ENCODE measurements around the gene LTO1.

Gene LTO1

DNA sequence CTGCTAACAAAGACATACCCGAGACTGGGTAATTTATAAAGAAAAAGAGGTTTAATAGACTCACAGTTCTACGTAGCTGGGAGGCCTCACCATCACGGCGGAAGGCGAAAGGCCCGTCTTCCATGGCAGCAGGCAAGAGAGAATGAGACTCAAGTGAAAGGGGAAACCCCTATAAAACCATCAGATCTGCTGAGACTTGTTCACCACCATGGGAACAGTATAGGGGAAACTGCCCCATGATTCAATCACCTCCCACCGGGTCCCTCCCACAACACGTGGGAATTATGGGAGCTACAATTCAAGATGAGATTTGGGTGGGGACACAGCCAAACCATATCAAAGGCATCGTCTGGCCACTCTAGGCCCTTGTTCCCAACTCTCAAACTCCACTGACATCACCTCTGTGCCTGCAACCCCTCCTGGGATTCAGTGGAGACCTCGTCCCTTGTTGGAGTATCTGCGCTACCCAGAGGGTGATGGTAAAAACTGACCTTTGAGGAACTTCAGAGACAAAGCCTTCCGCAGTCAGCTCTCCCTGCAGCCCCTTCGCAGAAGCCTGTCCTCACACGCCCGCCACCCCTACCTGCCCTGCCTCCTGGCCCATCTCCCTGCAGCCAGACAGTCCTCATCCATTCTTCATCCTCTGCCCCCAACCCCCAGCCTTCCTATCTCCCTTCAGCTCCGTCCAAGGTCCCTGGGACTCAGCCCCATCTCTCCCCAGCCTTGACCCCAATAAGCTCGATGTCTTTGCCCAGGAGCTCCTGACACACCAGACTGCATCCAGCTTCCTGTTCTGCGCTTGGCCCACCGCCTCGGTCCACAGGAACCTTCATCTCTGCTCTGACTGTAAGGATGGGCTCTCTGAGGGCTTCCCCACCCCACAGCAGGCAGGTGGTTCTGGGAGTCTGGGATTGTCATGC, 18.4 kb downstream of the LTO1 start:
- DNase-seq, result no peak

DNA sequence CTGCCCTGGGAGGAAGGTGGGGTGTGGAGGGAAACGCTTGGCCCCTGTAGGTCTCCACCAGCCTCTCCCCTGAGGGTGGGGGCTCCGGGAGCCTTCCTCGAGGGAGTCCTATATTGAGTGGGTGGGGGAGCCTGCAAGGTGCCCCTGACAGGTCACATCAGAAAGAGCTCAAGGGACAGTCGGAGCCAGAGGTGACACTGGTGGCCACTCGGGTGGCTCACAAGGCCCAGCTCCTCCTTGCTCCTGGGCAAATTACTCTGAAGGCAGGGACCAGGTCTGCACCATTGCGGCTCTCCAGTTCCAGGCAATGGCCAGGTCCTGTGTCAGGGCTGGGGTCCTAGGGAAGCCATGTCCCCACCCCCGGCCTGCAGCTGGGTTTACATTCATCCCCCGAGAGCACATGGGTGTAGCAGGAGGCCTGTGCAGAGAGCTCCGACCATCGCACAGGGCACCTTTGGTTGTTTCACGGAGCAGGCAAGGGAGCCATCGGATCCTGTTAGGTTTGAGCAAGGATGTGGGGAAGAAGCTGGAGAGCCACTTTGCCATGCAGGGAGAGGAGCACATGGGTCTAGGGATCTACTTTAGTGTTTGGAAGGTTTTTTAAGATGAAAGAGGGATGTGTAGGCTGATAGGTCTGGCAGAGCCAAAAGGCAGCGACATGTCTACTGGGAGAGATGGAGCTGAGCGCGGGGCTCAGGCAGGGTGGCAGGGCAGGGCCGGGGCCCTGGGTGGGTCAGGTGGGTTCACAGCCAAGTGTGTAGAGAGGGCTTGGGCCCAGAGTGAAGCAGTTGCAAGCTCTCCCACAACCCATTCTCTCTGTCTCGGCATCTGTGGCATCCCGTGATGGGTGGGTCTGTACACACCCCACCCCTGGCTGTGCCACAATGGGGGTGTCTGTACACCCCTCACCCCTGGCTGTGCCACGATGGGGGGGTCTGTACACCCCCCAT, 19.4 kb downstream of the LTO1 start:
- no peak for DNase-seq

DNA sequence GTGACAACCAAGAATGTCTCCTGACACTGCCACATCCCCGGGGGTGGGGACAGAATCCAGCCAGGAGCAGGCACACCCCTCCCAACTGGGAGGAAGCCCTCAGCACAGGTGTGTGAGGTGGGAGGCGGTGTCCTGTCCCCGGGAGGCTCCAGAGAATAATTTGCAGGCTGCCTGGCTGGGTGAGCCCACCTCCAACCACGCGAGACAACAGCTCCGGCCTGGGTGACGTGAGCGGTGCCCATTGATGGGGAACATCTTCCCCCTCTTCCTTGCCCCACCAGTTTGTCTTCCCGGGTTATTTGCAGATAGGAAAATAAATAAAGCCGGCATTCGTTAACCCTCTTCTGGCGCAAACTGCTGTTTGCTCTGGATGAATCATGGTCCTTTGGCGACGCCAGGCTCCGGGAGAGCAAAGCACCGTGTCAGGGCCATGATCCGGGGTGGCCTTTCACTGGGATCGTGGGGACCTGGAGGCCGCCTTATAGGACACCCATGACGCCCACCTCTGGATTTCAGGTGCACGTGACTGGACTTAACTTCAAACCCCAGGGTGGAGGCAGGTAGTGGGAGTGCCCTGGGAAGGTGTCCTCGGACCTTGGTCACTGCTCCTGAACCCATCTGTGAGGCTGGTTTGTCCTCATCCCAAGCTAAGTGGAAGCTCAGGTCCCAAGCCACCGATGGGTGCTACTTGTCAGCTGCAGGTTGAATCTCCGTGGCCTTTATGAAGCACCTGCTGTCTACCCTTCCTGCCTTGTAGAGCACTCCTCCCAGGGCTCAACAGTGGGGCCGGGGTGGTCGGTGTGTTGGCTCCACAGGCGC, 20.3 kb downstream of the LTO1 start:
- DNase-seq, result no peak

DNA sequence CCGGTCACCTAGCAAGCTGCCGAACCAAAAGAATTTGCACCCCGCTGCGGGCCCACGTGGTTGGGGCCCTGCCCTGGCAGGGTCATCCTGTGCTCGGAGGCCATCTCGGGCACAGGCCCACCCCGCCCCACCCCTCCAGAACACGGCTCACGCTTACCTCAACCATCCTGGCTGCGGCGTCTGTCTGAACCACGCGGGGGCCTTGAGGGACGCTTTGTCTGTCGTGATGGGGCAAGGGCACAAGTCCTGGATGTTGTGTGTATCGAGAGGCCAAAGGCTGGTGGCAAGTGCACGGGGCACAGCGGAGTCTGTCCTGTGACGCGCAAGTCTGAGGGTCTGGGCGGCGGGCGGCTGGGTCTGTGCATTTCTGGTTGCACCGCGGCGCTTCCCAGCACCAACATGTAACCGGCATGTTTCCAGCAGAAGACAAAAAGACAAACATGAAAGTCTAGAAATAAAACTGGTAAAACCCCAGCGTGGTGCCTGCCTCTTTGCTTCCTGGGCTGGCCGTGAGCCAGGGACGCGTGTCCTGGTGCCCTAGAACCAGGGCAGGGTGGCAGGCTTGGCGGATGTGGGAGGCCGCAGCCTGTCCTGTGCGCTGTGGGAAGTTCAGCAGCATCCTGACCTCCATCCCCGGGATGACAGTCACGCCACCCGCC, 21.0 kb downstream of the LTO1 start:
- DNase-seq, result no peak

DNA sequence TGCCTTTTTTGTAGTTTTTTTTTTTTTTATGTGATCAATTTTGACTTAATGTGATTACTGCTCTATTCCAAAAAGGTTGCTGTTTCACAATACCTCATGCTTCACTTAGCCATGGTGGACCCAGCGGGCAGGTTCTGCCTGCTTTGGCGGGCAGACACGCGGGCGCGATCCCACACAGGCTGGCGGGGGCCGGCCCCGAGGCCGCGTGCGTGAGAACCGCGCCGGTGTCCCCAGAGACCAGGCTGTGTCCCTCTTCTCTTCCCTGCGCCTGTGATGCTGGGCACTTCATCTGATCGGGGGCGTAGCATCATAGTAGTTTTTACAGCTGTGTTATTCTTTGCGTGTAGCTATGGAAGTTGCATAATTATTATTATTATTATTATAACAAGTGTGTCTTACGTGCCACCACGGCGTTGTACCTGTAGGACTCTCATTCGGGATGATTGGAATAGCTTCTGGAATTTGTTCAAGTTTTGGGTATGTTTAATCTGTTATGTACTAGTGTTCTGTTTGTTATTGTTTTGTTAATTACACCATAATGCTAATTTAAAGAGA, 21.7 kb downstream of the LTO1 start:
- no peak for DNase-seq

DNA sequence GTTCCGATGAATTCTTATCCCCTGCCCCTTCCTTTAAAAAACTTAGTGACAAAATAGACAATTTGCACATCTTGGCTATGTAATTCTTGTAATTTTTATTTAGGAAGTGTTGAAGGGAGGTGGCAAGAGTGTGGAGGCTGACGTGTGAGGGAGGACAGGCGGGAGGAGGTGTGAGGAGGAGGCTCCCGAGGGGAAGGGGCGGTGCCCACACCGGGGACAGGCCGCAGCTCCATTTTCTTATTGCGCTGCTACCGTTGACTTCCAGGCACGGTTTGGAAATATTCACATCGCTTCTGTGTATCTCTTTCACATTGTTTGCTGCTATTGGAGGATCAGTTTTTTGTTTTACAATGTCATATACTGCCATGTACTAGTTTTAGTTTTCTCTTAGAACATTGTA, 22.2 kb downstream of the LTO1 start:
- no peak for DNase-seq

DNA sequence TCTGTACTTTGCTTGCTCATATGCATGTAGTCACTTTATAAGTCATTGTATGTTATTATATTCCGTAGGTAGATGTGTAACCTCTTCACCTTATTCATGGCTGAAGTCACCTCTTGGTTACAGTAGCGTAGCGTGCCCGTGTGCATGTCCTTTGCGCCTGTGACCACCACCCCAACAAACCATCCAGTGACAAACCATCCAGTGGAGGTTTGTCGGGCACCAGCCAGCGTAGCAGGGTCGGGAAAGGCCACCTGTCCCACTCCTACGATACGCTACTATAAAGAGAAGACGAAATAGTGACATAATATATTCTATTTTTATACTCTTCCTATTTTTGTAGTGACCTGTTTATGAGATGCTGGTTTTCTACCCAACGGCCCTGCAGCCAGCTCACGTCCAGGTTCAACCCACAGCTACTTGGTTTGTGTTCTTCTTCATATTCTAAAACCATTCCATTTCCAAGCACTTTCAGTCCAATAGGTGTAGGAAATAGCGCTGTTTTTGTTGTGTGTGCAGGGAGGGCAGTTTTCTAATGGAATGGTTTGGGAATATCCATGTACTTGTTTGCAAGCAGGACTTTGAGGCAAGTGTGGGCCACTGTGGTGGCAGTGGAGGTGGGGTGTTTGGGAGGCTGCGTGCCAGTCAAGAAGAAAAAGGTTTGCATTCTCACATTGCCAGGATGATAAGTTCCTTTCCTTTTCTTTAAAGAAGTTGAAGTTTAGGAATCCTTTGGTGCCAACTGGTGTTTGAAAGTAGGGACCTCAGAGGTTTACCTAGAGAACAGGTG, 23.1 kb downstream of the LTO1 start:
- no peak for DNase-seq

DNA sequence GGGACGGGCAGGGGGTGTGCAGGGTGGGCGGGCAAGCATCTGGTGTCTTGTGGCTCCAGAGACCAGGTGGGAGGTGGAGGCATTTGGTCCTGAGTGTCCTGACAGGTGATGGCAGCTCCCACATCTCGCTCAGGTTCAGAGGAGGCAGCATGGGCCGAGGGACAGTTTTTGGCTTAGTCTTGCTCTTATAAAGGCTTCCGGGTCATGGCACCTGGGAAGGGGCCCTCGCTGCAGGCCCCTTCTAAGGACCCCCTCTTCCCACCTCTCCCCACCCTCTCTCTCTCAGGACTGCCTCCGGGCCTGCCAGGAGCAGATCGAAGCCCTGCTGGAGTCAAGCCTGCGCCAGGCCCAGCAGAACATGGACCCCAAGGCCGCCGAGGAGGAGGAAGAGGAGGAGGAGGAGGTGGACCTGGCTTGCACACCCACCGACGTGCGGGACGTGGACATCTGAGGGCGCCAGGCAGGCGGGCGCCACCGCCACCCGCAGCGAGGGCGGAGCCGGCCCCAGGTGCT, 24.3 kb downstream of the LTO1 start:
- DNase-seq, result no peak

DNA sequence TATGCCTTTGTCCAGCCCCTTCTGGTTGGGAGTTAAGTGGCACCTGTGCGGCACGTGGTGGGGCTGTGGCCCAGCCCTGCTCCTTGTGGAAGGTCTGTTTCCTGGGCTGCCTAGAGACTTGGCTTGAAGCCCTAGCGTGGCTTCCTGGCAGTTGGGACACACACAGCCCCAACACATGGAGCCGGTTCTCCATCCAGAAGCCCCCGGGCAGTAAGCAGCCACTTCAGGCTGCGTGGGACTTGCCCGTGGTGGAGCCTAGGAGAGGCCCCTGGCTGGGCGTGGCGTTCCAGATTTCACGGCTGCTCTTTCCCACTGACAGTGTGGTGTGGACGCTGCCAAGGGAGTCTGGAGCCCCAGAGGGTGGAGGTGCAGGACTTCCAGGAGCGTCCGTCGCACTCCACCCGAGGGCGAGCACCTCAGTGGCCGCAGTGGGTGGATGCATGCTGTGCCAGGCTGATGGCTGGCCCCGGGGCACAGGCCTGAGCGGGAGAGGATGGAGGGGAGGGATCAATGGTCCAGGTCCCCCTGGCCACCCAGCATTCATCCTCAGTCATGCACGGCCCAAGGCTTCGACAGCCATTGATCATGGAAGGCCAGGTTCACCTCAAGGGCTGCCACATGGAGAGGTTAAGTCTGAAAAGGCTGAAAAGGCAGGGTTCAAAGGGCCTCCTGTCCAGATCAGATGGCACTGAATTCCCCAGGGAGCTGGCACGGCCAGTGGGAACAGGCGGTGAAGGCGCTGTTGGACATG, 24.9 kb downstream of the LTO1 start:
- DNase-seq, result no peak

DNA sequence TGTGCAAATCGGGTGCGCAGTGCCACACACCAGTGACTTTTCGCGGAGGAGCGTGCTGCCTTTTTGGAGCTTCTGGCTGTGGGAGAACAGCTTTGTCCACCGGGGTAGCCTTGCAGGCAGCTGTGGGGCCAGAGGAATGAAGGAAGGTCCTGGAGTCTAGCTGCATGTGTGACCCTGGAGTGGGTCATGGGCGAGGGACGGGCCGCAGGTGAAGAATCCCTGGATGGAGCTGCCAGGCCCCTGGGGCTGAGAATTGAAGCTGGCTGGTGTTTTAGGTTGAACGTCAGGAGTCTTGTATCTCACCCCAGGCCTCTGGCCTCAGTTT, 25.6 kb downstream of the LTO1 start:
- DNase-seq, result no peak

DNA sequence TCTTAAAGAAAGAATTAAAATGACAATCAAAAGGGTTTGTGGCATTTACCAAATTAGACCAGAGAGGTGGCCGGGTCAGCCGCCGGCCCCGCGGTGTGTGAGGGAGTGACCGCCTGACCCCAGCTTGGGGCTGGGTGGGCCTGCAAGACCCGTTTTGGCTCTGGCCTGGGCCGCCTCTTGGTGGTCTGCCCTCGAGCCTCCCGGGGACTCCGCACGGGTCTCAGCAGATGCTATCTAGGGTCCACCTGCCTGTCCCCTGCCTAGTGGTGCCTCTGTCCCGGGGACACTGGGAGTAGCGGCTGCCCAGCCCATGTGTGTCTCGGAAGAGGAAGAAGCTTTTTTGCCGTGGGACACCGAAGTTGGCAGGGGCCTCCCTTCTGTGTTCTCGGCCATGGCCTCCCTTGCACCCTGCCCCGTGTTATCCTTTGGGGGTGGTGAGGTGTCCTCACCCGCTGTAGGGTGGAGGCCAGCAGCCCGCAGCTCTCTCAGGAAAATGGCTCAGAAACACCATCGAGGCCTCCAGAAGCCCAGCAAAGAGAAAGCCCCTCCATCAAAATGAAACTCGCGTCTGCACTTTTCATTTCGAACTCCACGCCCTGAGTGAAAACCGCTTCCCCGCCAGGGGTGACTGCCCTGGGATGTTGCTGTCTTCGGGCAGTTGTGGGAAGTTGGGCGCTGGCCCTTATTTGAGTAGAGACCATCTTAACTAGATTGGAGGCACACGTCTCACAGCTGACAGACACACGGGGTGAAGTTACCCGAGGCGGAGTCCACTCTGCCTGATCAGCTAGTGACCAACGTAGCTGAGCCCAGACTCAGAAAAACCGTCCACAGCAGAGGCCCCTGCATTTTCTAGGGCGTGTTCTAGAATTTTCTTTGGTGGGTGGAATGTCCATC, 26.2 kb downstream of the LTO1 start:
- DNase-seq, result no peak

DNA sequence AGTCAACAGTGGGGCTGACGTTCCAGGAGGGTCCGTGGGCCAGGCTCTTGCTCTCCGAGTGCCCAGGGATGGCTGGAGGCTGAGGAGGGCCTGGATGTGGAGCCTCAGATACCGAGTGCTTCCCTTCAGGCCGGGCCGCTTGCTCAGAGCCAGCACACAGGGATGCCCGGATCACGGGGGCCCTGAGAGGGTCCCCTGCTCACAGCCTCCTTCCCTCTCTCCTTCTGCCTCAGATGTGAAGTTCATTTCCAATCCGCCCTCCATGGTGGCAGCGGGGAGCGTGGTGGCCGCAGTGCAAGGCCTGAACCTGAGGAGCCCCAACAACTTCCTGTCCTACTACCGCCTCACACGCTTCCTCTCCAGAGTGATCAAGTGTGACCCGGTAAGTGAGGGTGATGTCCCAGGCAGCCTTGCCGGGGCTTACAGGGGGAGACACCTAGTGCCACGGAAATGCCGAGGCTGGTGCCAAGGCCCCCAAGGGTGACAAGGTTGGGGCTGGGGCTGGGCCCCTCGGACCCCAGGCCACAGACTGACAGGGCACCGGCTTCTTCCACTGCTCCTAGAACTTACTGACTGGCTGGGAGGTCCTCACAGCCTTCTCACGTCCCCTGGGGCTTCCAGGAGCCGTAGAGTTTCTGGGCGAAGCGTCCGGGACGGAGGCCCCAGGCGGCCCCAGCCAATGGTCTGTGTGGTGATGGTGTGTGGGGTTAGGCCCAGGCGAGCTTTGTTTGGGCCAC, 27.2 kb downstream of the LTO1 start:
- DNase-seq, result no peak

DNA sequence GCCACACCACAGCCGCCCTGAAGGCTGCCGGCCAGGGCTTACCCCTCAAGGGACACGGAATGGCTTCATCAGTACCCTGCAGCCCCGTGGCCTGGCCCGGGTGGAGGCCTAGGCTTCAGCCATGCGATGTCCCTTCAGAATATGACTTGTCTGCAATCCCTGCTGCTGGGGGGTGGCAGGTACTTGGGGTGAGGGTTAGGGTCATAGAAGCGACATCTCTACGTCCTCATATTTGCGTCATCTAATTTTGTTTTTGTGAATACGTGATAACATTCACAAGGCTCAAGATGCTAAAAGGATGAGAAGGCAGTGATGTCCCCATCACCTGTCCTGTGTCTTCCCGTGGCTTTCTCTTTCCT, 27.8 kb downstream of the LTO1 start:
- no peak for DNase-seq

DNA sequence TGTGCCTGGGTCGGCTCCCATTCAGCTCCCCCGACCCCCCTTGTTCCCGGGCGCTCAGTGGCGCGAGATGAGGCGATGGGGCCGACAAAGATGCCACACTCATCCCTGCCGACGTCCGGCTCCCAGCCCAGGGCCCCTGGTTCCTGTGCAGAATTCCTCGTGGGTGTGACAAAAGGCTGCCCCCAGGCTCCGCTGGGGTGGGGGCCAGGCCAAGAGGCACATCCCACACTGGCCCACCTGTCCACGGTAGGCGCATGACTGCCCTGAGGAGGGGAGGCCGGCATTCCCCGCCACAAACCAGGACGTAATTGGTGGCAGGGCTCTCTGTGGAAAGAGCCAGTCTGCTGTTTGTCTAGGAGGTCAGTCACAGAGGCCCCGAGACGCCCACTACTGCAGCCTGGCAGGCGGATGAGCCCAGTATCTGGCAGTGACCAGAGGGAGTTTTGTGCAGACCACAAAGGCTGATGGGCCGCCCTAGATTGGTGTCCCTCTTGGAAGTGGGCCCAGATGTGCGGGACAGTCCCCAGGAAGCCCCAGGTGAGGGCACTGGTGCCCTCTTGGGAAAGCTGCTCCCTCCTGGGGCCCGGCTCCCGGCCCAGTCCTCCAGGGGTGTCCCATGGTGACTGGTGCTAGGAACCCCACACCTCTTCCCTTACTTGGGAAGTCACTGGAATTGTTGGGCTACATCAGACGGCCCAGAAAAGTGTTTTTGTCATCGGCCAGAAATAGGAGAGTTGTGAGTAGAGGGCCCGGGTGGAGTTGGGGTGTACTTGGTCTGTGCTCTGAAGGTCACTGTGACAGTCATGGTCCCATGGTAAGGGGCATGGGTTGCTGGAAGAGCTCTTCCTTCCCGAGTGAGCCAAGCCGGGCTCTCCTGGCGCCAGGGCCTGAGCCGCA, 28.4 kb downstream of the LTO1 start:
- no peak for DNase-seq

DNA sequence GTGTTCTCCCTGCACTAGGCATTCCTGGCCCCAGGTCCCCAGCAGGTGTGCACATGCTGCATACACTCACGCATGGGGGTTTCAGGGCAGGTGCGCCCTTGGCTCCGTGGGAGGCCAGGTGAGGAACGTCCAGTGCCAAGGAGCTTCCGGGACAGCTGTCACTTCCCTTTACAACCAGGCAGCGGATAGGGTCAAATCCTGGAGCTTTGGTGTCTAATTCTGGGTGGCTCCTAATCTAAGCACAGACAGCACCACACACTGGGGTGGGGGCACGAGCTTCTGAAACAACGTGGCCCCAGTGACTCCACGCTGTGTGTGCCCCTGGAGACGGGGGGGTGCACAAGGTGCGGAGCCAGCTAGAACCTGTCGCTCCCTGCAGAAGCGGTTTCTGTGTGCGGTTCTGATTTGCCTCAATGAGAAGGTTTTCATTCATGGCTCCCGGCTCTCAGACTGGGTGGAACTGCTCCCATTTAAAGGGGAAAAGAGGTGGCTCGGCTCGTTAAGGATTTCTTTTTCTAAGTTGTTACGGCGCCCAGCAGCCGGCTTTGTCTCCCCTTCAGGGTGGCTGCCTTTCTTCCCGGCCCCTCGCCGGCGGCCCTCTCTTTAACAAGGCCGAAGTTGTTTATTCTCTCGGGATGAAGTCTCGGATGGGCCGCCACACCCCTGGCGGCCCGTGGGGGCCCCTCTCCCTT, 29.2 kb downstream of the LTO1 start:
- peak; percentile 18 for DNase-seq

DNA sequence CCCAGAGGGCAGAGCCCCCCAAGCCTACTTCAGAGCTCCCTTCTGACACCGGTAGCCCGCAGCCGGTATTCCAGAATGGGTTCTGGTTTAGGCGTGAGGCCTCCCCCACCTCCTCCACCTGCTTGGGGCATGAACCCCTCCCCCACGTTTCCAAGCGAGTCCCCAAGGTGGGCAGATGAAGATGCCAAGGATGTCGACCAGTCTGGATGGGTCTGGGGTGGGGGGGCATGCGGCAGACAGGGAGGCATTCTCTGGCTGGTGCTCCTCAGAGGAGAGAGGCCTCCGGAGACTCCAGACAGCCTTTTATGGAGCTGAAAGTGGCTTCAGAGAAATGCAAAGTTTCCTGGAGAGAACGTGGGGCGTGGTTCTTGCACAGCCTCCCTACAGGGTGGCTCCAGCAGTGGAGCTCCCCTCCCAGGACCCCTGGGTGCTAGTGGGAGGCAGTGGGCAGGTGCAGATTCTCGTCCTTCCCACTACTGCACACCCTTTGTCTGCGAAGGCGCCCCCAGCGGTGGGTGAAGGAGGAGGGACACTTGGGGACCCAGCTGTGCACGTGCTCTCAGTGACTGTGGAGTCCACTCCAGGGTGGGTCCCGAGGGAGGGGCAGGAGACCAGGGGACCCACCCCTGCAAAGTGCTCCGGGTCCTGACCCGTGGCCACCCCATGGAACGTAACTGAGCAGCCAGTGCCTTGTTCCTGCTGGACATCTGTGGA, 30.0 kb downstream of the LTO1 start:
- DNase-seq, result no peak

Measured in NCI-H1105 treated with DMSO at 0.1 percent for 48 hours (cell line).